K562 (cell line): ENCODE measurements around the gene IRF3. TPM values are rescaled to one million over a fixed set of nuclear protein-coding genes. Genes with fewer than 3 reads are reported as not detected.
A peak's percentile ranks its signal among the peaks of the same experiment; 100 is the strongest.

Source experiments
- BMI1 ChIP-seq: fragments of 150-350 bp; IDR thresholded peaks from 2 replicates; pipeline ENCODE4 v1.6.1; 2014; ENCODE audit warnings: low read length
- CBX3 ChIP-seq, 2 experiments: IDR thresholded peaks; 1 replicate in 1 of 2; 2 replicates in 1 of 2; pipeline ENCODE4 v1.6.1; 2012; ENCODE audit warnings: inconsistent platforms in 2 of 2, low read length in 2 of 2, borderline replicate concordance in 1 of 2, control low read depth in 1 of 2
- FUS ChIP-seq: fragments of 200-400 bp; formaldehyde crosslinking; optimal IDR thresholded peaks from 2 replicates; pipeline ENCODE3; 2017; ENCODE audit warnings: low read depth, low read length
- HCFC1 ChIP-seq: IDR thresholded peaks from 2 replicates; pipeline ENCODE4 v1.6.1; 2012; ENCODE audit warnings: low read depth, low read length, improper control_type of control experiment
- HNRNPL ChIP-seq: fragments of 200-400 bp; formaldehyde crosslinking; IDR thresholded peaks from 2 replicates; pipeline ENCODE4 v1.6.1; 2017; ENCODE audit warnings: low read depth, mild to moderate bottlenecking, low read length
- NRF1 ChIP-seq, 2 experiments: fragments of 450-650 bp; IDR thresholded peaks in 1 of 2; conservative IDR thresholded peaks in 1 of 2; 2 replicates each; pipeline ENCODE4 v1.6.1; 2014; ENCODE audit warnings: mild to moderate bottlenecking in 2 of 2
- PHF8 ChIP-seq: fragments of 200-600 bp; sonication (generic); IDR thresholded peaks from 2 replicates; pipeline ENCODE4 v1.6.1; 2012; ENCODE audit warnings: mixed run types, mild to moderate bottlenecking, inconsistent platforms, low read length, moderate library complexity, borderline replicate concordance
- SIN3B ChIP-seq: fragments of 450-650 bp; IDR thresholded peaks from 2 replicates; pipeline ENCODE4 v1.6.1; 2017; ENCODE audit warnings: low read depth, mild to moderate bottlenecking, moderate library complexity
- SMARCB1 ChIP-seq: IDR thresholded peaks from 2 replicates; pipeline ENCODE4 v1.6.1; 2011; ENCODE audit warnings: improper control_type of control experiment, low read depth; ENCODE audit not compliant: insufficient read length
- SRSF1 ChIP-seq: fragments of 200-400 bp; formaldehyde crosslinking; IDR thresholded peaks from 2 replicates; pipeline ENCODE4 v1.6.1; 2017; ENCODE audit warnings: mild to moderate bottlenecking, low read depth, low read length, moderate library complexity
- TARDBP ChIP-seq: fragments of 450-650 bp; IDR thresholded peaks from 2 replicates; pipeline ENCODE4 v1.6.1; 2016
- THRB ChIP-seq: fragments of 450-650 bp; formaldehyde crosslinking; conservative IDR thresholded peaks from 2 replicates; pipeline ENCODE4 v1.4.0; 2022; ENCODE audit warnings: mild to moderate bottlenecking, missing genetic modification characterization
- TRIM24 ChIP-seq, 2 experiments: fragments of 450-650 bp; IDR thresholded peaks; 2 replicates each; pipeline ENCODE4 v1.6.1; 2016
- USF2 ChIP-seq: sonication (generic); formaldehyde crosslinking; IDR thresholded peaks from 2 replicates; pipeline ENCODE4 v1.5.0; 2020; ENCODE audit warnings: missing genetic modification reagents
- ZC3H8 ChIP-seq: fragments of 450-650 bp; IDR thresholded peaks from 2 replicates; pipeline ENCODE4 v1.6.1; 2017
- ZKSCAN3 ChIP-seq: fragments of 250-450 bp; sonication (Bioruptor Pico); IDR thresholded peaks from 2 replicates; pipeline ENCODE4 v1.4.0; 2020
- ZNF184 ChIP-seq: sonication (generic); formaldehyde crosslinking; IDR thresholded peaks from 2 replicates; pipeline ENCODE4 v1.5.0; 2020; ENCODE audit warnings: missing genetic modification reagents
- polyA plus RNA-seq, 8 experiments: library from polyadenylated mRNA; depleted of rRNA in 4 of 8; stranded (reverse) in 5 of 8; unstranded in 3 of 8; fragments of >200 nt; fragmentation: Nextera tagmentation in 2 of 8; fragmentation: Illumina TruSeq in 1 of 8; extraction: Ambion mirVana in 2 of 8; extraction: Trizol in 1 of 8; gene quantifications; 2 replicates each; pipeline versions ENCODE4 v1.2.1 to v1.2.3, GENCODE V29; 2011 to 2014; ENCODE audit warnings: inconsistent platforms in 1 of 8, missing spikeins in 1 of 8
- total RNA-seq, 7 experiments: library from RNA; depleted of rRNA in 6 of 7; stranded (reverse); fragments of >200 nt in 6 of 7; fragmentation: Illumina TruSeq in 2 of 7; extraction: Trizol in 2 of 7; gene quantifications; 2 replicates each; pipeline versions ENCODE4 v1.2.1 to v1.2.3, GENCODE V29; 2011 to 2021; ENCODE audit warnings: low replicate concordance in 1 of 7
- TF ChIP-seq, protein P1 (sequence below): fragments of 450-650 bp; formaldehyde crosslinking; IDR thresholded peaks from 2 replicates; pipeline ENCODE4 v1.4.0; 2020; ENCODE audit warnings: mild to moderate bottlenecking, mixed read lengths
- TF ChIP-seq, protein P2 (sequence below): fragments of 450-650 bp; conservative IDR thresholded peaks from 2 replicates; pipeline ENCODE4 v1.6.1; 2016; ENCODE audit warnings: missing genetic modification characterization, low read depth, mild to moderate bottlenecking, control low read depth, missing compliant biosample characterization
- TF ChIP-seq, protein P3 (sequence below): sonication (generic); formaldehyde crosslinking; IDR thresholded peaks from 2 replicates; pipeline ENCODE4 v1.8.0; 2022; ENCODE audit warnings: mild to moderate bottlenecking, missing genetic modification reagents
- TF ChIP-seq, protein P4 (sequence below): fragments of 450-650 bp; IDR thresholded peaks from 2 replicates; pipeline ENCODE4 v1.6.1; 2016; ENCODE audit warnings: low read depth, mild to moderate bottlenecking, moderate library complexity

Gene IRF3
- total and polyA plus RNA-seq, 9 of the 15 experiments (the other 6 are each of a cell fraction or from before 2014, with no cell fraction given): 7.5 to 145 (median 65.4) TPM

GRCh38 chr19:49664171-49665035, 1.3 kb downstream of the IRF3 start (continued):
- TF ChIP-seq ZC3H8: no peak
- TF ChIP-seq TRIM24 (IDR thresholded peaks at IDR 0.05): no peak
- TF ChIP-seq, protein P1, sequence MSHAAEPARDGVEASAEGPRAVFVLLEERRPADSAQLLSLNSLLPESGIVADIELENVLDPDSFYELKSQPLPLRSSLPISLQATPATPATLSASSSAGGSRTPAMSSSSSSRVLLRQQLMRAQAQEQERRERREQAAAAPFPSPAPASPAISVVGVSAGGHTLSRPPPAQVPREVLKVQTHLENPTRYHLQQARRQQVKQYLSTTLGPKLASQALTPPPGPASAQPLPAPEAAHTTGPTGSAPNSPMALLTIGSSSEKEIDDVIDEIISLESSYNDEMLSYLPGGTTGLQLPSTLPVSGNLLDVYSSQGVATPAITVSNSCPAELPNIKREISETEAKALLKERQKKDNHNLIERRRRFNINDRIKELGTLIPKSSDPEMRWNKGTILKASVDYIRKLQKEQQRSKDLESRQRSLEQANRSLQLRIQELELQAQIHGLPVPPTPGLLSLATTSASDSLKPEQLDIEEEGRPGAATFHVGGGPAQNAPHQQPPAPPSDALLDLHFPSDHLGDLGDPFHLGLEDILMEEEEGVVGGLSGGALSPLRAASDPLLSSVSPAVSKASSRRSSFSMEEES (CRISPR knock-in tag): no peak
- no peak for TF ChIP-seq THRB
- TF ChIP-seq NRF1 (conservative IDR thresholded peaks at IDR 0.05 in 1 of 2, IDR thresholded peaks at IDR 0.05 in 1 of 2): peak; percentile 69 to 75
- no peak for TF ChIP-seq CBX3 (IDR thresholded peaks at IDR 0.05; ENCODE audit: borderline replicate concordance in 1 of 2, low read length in 2 of 2)
- no peak for TF ChIP-seq BMI1
- TF ChIP-seq, protein P2, sequence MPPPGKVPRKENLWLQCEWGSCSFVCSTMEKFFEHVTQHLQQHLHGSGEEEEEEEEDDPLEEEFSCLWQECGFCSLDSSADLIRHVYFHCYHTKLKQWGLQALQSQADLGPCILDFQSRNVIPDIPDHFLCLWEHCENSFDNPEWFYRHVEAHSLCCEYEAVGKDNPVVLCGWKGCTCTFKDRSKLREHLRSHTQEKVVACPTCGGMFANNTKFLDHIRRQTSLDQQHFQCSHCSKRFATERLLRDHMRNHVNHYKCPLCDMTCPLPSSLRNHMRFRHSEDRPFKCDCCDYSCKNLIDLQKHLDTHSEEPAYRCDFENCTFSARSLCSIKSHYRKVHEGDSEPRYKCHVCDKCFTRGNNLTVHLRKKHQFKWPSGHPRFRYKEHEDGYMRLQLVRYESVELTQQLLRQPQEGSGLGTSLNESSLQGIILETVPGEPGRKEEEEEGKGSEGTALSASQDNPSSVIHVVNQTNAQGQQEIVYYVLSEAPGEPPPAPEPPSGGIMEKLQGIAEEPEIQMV (tag): no peak
- TF ChIP-seq PHF8: peak; percentile 45; the same call in 1 of the 2 replicates
- TF ChIP-seq, protein P3, sequence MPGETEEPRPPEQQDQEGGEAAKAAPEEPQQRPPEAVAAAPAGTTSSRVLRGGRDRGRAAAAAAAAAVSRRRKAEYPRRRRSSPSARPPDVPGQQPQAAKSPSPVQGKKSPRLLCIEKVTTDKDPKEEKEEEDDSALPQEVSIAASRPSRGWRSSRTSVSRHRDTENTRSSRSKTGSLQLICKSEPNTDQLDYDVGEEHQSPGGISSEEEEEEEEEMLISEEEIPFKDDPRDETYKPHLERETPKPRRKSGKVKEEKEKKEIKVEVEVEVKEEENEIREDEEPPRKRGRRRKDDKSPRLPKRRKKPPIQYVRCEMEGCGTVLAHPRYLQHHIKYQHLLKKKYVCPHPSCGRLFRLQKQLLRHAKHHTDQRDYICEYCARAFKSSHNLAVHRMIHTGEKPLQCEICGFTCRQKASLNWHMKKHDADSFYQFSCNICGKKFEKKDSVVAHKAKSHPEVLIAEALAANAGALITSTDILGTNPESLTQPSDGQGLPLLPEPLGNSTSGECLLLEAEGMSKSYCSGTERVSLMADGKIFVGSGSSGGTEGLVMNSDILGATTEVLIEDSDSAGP (CRISPR knock-in tag): no peak
- TF ChIP-seq ZNF184 (CRISPR knock-in tag): no peak
- TF ChIP-seq ZKSCAN3 (CRISPR knock-in tag): no peak
- no peak for TF ChIP-seq FUS
- TF ChIP-seq HCFC1: no peak
- no peak for TF ChIP-seq TARDBP
- no peak for TF ChIP-seq USF2
- TF ChIP-seq SRSF1: no peak
- TF ChIP-seq HNRNPL: no peak
- no peak for TF ChIP-seq SMARCB1
- TF ChIP-seq, protein P4, sequence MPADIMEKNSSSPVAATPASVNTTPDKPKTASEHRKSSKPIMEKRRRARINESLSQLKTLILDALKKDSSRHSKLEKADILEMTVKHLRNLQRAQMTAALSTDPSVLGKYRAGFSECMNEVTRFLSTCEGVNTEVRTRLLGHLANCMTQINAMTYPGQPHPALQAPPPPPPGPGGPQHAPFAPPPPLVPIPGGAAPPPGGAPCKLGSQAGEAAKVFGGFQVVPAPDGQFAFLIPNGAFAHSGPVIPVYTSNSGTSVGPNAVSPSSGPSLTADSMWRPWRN: no peak
- TF ChIP-seq SIN3B: no peak
